Aorta (tissue), 5 donors: ENCODE measurements around the gene ISX. TPM values are rescaled to one million over a fixed set of nuclear protein-coding genes. Genes with fewer than 3 reads are reported as not detected.

Experiments used
- ATAC-seq: fragments of 200-7000 bp; cut with Tn5 transposase; one replicate; pipeline ENCODE4 v1.9.1; 2022; ENCODE audit warnings: moderate library complexity; ENCODE audit not compliant: low FRiP score
- DNase-seq, 2 donors: peaks; one replicate each; pipeline ENCODE4 v3.0.0-alpha.2; 2020
- H3K27ac ChIP-seq, 2 donors: one replicate each; pipeline ENCODE4 v1.5.1; 2013; ENCODE audit warnings: low read length in 2 of 2, mild to moderate bottlenecking in 2 of 2, moderate library complexity in 2 of 2, control low read depth in 1 of 2, inconsistent platforms in 1 of 2, low read depth in 1 of 2
- H3K27me3 ChIP-seq, 2 donors: one replicate each; pipeline ENCODE4 v1.6.1; 2013; ENCODE audit warnings: control low read depth in 1 of 2, low read length in 1 of 2, mild to moderate bottlenecking in 1 of 2, moderate library complexity in 1 of 2; ENCODE audit not compliant: insufficient read depth in 2 of 2, control insufficient read depth in 1 of 2
- H3K36me3 ChIP-seq, 2 donors: one replicate each; pipeline ENCODE4 v1.6.1; 2013; ENCODE audit warnings: control low read depth in 1 of 2, low read length in 1 of 2, mild to moderate bottlenecking in 1 of 2; ENCODE audit not compliant: insufficient read depth in 2 of 2, control insufficient read depth in 1 of 2
- H3K4me1 ChIP-seq, 2 donors: one replicate each; pipeline ENCODE4 v1.6.1; 2013; ENCODE audit warnings: low read length in 2 of 2, control low read depth in 1 of 2, mild to moderate bottlenecking in 1 of 2, moderate library complexity in 1 of 2; ENCODE audit not compliant: insufficient read depth in 2 of 2, control insufficient read depth in 1 of 2
- H3K4me3 ChIP-seq, 2 donors: one replicate each; pipeline ENCODE4 v1.5.1; 2013; ENCODE audit warnings: low read length in 2 of 2, control low read depth in 1 of 2, mild to moderate bottlenecking in 1 of 2
- H3K9me3 ChIP-seq: one replicate; pipeline ENCODE4 v1.6.1; 2013; ENCODE audit warnings: mild to moderate bottlenecking, low read length; ENCODE audit not compliant: control insufficient read depth
- WGBS, 2 donors: extraction: QIAGEN DNeasy Blood & Tissue Kit; methylation state at CpG; one replicate each; pipeline ENCODE4 v1.1.7; 2013; 5-methylcytosine and 5-hydroxymethylcytosine counted together
- intact Hi-C, 2 donors: fragments of 100-400 bp; cut with DNase I; formaldehyde crosslinking; loops; one replicate each; pipeline versions ENCODE4 v1.14.2 to v1.15.0; 2022
- polyA plus RNA-seq, 2 donors: library from polyadenylated mRNA; stranded (reverse); fragments of 200-250 nt; gene quantifications; one replicate each; pipeline ENCODE4 v1.2.3, GENCODE V29; 2013
- total RNA-seq, 2 donors: library from RNA; stranded (reverse); fragmentation: NEBNext Ultra II Directional; extraction: Animal tissue kit (Norgen Biotek cat#: 25700); gene quantifications; one replicate each; pipeline ENCODE4 v1.2.1, GENCODE V29; 2021
- donor health status: healthy with polysubstance abuse.
- donor health status: Bipolar disorder and iron deficiency.
- donor health status: DM: no; HTN: no; CAD: no.
- donor health status: DM: no; HTN: no; CAD: no.
- donor health status: DM: yes; HTN: yes; CAD: no.

ISX gene
- total and polyA plus RNA-seq, 4 donors, result 0.13 to 6.8 TPM; not detected in 2

GRCh38 chr22:35032571-35032970, 33.4 kb upstream of the ISX start:
- Histone ChIP-seq H3K9me3 (no peaks in the 10 kb centered on the region), H3K4me3 (no peak overlapping the region), H3K4me1 (no peaks in the 10 kb centered on the region), H3K27me3 (no peaks in the 10 kb centered on the region), H3K36me3 (no peaks in the 10 kb centered on the region), H3K27ac (no peak overlapping the region)
- 48 to 50% methylated on average over 3 of the region's 3 CpGs for WGBS, 2 donors
- ATAC-seq, result no peak
- no peak for DNase-seq
- intact Hi-C loops, result no loop called here

- Histone ChIP-seq H3K27me3 (no peaks in the 10 kb centered on the region), H3K9me3 (no peaks in the 10 kb centered on the region), H3K27ac (no peak overlapping the region), H3K4me3 (no peak overlapping the region), H3K4me1 (no peaks in the 10 kb centered on the region), H3K36me3 (no peaks in the 10 kb centered on the region)
- intact Hi-C loops, result no loop called here
- WGBS, 2 donors, result 71 to 72% methylated on average over 6 of the region's 6 CpGs
- ATAC-seq, result no peak
- DNase-seq, result no peak
Observed at GRCh38 chr22:35033635-35034296, 32.2 kb upstream of the ISX start.

GRCh38 chr22:35034963-35035362, 31.0 kb upstream of the ISX start:
- H3K27me3 ChIP-seq, result no peaks in the 10 kb centered on the region
- H3K36me3 ChIP-seq, result no peaks in the 10 kb centered on the region
- no peak for ATAC-seq
- DNase-seq, result no peak
- H3K27ac ChIP-seq, result no peak overlapping the region
- no peaks in the 10 kb centered on the region for H3K9me3 ChIP-seq
- H3K4me1 ChIP-seq, result no peaks in the 10 kb centered on the region
- 42 to 48% methylated on average over 3 of the region's 3 CpGs for WGBS, 2 donors
- no peak overlapping the region for H3K4me3 ChIP-seq
- intact Hi-C loops, result no loop called here

GRCh38 chr22:35037089-35037488, 28.9 kb upstream of the ISX start:
- no peaks in the 10 kb centered on the region for H3K4me1 ChIP-seq

GRCh38 chr22:35039625-35040024, 26.3 kb upstream of the ISX start:
- intact Hi-C loops, result no loop called here
- no peaks in the 10 kb centered on the region for H3K27me3 ChIP-seq
- H3K36me3 ChIP-seq, result no peaks in the 10 kb centered on the region
- H3K4me1 ChIP-seq, result no peaks in the 10 kb centered on the region
- WGBS, 2 donors, result 44 to 45% methylated on average over 10 of the region's 10 CpGs
- no peak for ATAC-seq
- no peak overlapping the region for H3K4me3 ChIP-seq
- no peak for DNase-seq
- H3K27ac ChIP-seq, result no peak overlapping the region
- no peaks in the 10 kb centered on the region for H3K9me3 ChIP-seq

More at GRCh38 chr22:35037089-35037488, 28.9 kb upstream of the ISX start:
- WGBS, 2 donors, result 57 to 59% methylated on average over 4 of the region's 4 CpGs
- ATAC-seq, result no peak
- Histone ChIP-seq H3K4me3 (no peak overlapping the region), H3K27ac (no peak overlapping the region), H3K9me3 (no peaks in the 10 kb centered on the region), H3K36me3 (no peaks in the 10 kb centered on the region), H3K27me3 (no peaks in the 10 kb centered on the region)
- intact Hi-C loops, result no loop called here
- no peak for DNase-seq

- Histone ChIP-seq H3K27ac (no peak overlapping the region), H3K36me3 (no peaks in the 10 kb centered on the region), H3K4me1 (no peaks in the 10 kb centered on the region), H3K9me3 (peaks cover 6% of the 10 kb centered on the region), H3K27me3 (peaks cover 0 to 2% of the 10 kb centered on the region in 2 donors), H3K4me3 (no peak overlapping the region)
- intact Hi-C loops, result no loop called here
- 61 to 73% methylated on average over 6 of the region's 6 CpGs for WGBS, 2 donors
- ATAC-seq (no peak), DNase-seq (no peak)
Observed at GRCh38 chr22:35043252-35043933, 22.6 kb upstream of the ISX start.

GRCh38 chr22:35043934-35044319, 22.0 kb upstream of the ISX start:
- H3K9me3 ChIP-seq, result peaks cover 6% of the 10 kb centered on the region
- H3K4me3 ChIP-seq, result no peak overlapping the region
- H3K27ac ChIP-seq, result no peak overlapping the region
- intact Hi-C loops, result no loop called here
- DNase-seq (no peak), ATAC-seq (no peak)
- 40 to 67% methylated on average over 2 of the region's 2 CpGs for WGBS, 2 donors
- no peaks in the 10 kb centered on the region for H3K36me3 ChIP-seq
- H3K27me3 ChIP-seq, result peaks cover 0 to 2% of the 10 kb centered on the region in 2 donors
- H3K4me1 ChIP-seq, result no peaks in the 10 kb centered on the region

GRCh38 chr22:35044607-35045390, 21.2 kb upstream of the ISX start:
- Histone ChIP-seq H3K9me3 (peaks cover 6% of the 10 kb centered on the region), H3K36me3 (no peaks in the 10 kb centered on the region), H3K27me3 (peaks cover 0 to 2% of the 10 kb centered on the region in 2 donors), H3K4me1 (no peaks in the 10 kb centered on the region), H3K27ac (no peak overlapping the region), H3K4me3 (no peak overlapping the region)
- intact Hi-C loops, result no loop called here
- ATAC-seq (no peak), DNase-seq (no peak)
- WGBS, 2 donors, result 72 to 76% methylated on average over 5 of the region's 5 CpGs
